HepG2 (cell line): ENCODE data around the gene TBC1D2B. TPM values are rescaled to one million over a fixed set of nuclear protein-coding genes. Genes with fewer than 3 reads are reported as not detected.

Source experiments
- ATAC-seq: fragments of 200-7000 bp; cut with Tn5 transposase; 3 replicates; pipeline ENCODE4 v1.9.1; 2020; ENCODE audit warnings: mild to moderate bottlenecking, moderate library complexity
- BruUV-seq: library from RNA; stranded (reverse); fragments of 400-500 nt; replicated peaks from 2 replicates; lab custom pipeline; 2021; lab: Mats Ljungman, UMichigan
- CTCF ChIA-PET: fragments of 300-600 bp; formaldehyde crosslinking; extraction: SDS; loops from one replicate; lab custom pipeline; 2021; ENCODE audit warnings: low total read pairs, inconsistent platforms, low intra/inter-chr PET ratio; lab: Yijun Ruan, JAX
- POLR2A ChIA-PET: fragments of 350-600 bp; sonication (Branson Sonifier 250); formaldehyde crosslinking; loops from one replicate; lab custom pipeline; 2020; ENCODE audit warnings: antibody characterized with exemption, inconsistent platforms; lab: Yijun Ruan, JAX
- DNase-seq: peaks from one replicate; pipeline ENCODE4 v3.0.0-alpha.2; 2015; ENCODE audit warnings: low spot score
- FAIRE-seq: peaks from 3 replicates; lab custom pipeline; 2011; peaks lifted over from hg19 to GRCh38; lab: Jason Lieb, UNC
- H2AFZ ChIP-seq: one replicate; pipeline ENCODE4 v1.6.1; 2011; ENCODE audit warnings: low read length, inconsistent platforms
- H3K27ac ChIP-seq: fragments of 300-600 bp; 3 replicates; pipeline ENCODE4 v1.8.0; 2011; ENCODE audit warnings: mixed run types, mild to moderate bottlenecking, mixed read lengths, low read length, inconsistent platforms; ENCODE audit not compliant: insufficient read depth; ENCODE audit errors: extremely low read length
- H3K27me3 ChIP-seq, 2 experiments: fragments of 200-600 bp in 1 of 2; 2 replicates in 1 of 2; 3 replicates in 1 of 2; pipeline versions ENCODE4 v1.6.0 to v1.8.0; 2011; ENCODE audit warnings: low read length in 2 of 2, mild to moderate bottlenecking in 2 of 2, moderate library complexity in 2 of 2, inconsistent platforms in 1 of 2; ENCODE audit not compliant: insufficient read depth in 2 of 2, control insufficient read depth in 1 of 2
- H3K36me3 ChIP-seq, 2 experiments: fragments of 200-600 bp in 1 of 2; replicated peaks in 1 of 2; 2 replicates in 1 of 2; 3 replicates in 1 of 2; pipeline versions ENCODE4 v1.5.1 to v1.8.0; 2011; ENCODE audit warnings: low read length in 2 of 2, inconsistent platforms in 1 of 2; ENCODE audit not compliant: insufficient read depth in 2 of 2, control insufficient read depth in 1 of 2
- H3K4me1 ChIP-seq: 2 replicates; pipeline ENCODE4 v1.5.1; 2012; ENCODE audit warnings: low read length, inconsistent platforms; ENCODE audit not compliant: insufficient read depth
- H3K4me2 ChIP-seq: 2 replicates; pipeline ENCODE4 v1.6.0; 2011; ENCODE audit warnings: low read depth, low read length, inconsistent platforms
- H3K4me3 ChIP-seq, 3 experiments: fragments of 200-600 bp in 1 of 3; sonication (generic), shearing (Covaris generic) in 1 of 3; replicated peaks in 1 of 3; 2 replicates each; pipeline ENCODE4 v1.5.1; 2011 to 2016; ENCODE audit warnings: low read length in 3 of 3, inconsistent platforms in 2 of 3, low read depth in 2 of 3, mild to moderate bottlenecking in 2 of 3, control low read depth in 1 of 3, mixed read lengths in 1 of 3; ENCODE audit not compliant: insufficient read depth in 1 of 3
- H3K79me2 ChIP-seq: one replicate; pipeline ENCODE4 v1.6.1; 2011; ENCODE audit warnings: low read length, inconsistent platforms; ENCODE audit not compliant: insufficient read depth
- H3K9ac ChIP-seq: 2 replicates; pipeline ENCODE4 v1.6.0; 2011; ENCODE audit warnings: mild to moderate bottlenecking, low read depth, low read length, inconsistent platforms; ENCODE audit not compliant: insufficient read depth
- H3K9me3 ChIP-seq: 2 replicates; pipeline ENCODE4 v1.5.1; 2012; ENCODE audit warnings: mild to moderate bottlenecking, low read length
- H4K20me1 ChIP-seq: 2 replicates; pipeline ENCODE4 v1.6.0; 2011; ENCODE audit warnings: inconsistent platforms, mild to moderate bottlenecking, low read length, moderate library complexity; ENCODE audit not compliant: insufficient read depth
- CERS6 ChIP-seq: sonication (generic); formaldehyde crosslinking; IDR thresholded peaks from 2 replicates; pipeline ENCODE4 v1.5.0; 2020; ENCODE audit warnings: missing genetic modification reagents
- ELK4 ChIP-seq: sonication (generic); formaldehyde crosslinking; IDR thresholded peaks from 2 replicates; pipeline ENCODE4 v1.9.0; 2021; ENCODE audit warnings: missing genetic modification reagents, borderline replicate concordance
- KLF15 ChIP-seq: sonication (generic); formaldehyde crosslinking; IDR thresholded peaks from 2 replicates; pipeline ENCODE4 v1.8.1; 2023; ENCODE audit warnings: borderline replicate concordance, mild to moderate bottlenecking, inconsistent platforms, missing genetic modification reagents, mixed read lengths
- NFYC ChIP-seq: IDR thresholded peaks from 2 replicates; pipeline ENCODE4 v1.6.1; 2016; ENCODE audit warnings: missing genetic modification reagents, missing compliant biosample characterization
- POLR2AphosphoS2 ChIP-seq: IDR thresholded peaks from 2 replicates; pipeline ENCODE4 v1.6.1; 2011; ENCODE audit warnings: low read depth, low read length, improper control_type of control experiment
- ZBTB25 ChIP-seq: IDR thresholded peaks from 2 replicates; pipeline ENCODE4 v1.6.1; 2018; ENCODE audit warnings: missing genetic modification reagents
- ZC3H13 ChIP-seq: sonication (generic); formaldehyde crosslinking; IDR thresholded peaks from 2 replicates; pipeline ENCODE4 v1.8.1; 2023; ENCODE audit warnings: mild to moderate bottlenecking, missing genetic modification reagents, moderate library complexity
- ZFP37 ChIP-seq: sonication (generic); formaldehyde crosslinking; IDR thresholded peaks from 2 replicates; pipeline ENCODE4 v1.4.0; 2020; ENCODE audit warnings: missing genetic modification reagents, borderline replicate concordance
- ZNF530 ChIP-seq: sonication (generic); formaldehyde crosslinking; IDR thresholded peaks from 2 replicates; pipeline ENCODE4 v1.5.0; 2020; ENCODE audit warnings: low read depth, mild to moderate bottlenecking, missing genetic modification reagents
- ZNF749 ChIP-seq: sonication (generic); formaldehyde crosslinking; IDR thresholded peaks from 2 replicates; pipeline ENCODE4 v1.8.0; 2022; ENCODE audit warnings: mild to moderate bottlenecking, missing genetic modification reagents, moderate library complexity, borderline replicate concordance
- WGBS: methylation state at CpG from one replicate; pipeline ENCODE4 v1.1.6; 2017; ENCODE audit warnings: low lambda C conversion rate; 5-methylcytosine and 5-hydroxymethylcytosine counted together
- in situ Hi-C: cut with HindIII; loops from 2 replicates; pipeline ENCODE4 v1.10.0; 2017; ENCODE audit warnings: low pct_unique_long_range_greater_than_20kb; ENCODE audit not compliant: extremely low pct_ligation_motif_present
- intact Hi-C: fragments of 100-400 bp; cut with micrococcal nuclease; formaldehyde crosslinking; loops from one replicate; pipeline ENCODE4 v1.10.0; 2022; ENCODE audit not compliant: unreplicated experiment
- polyA plus RNA-seq, 8 experiments: library from polyadenylated mRNA; depleted of rRNA in 3 of 8; stranded (reverse) in 7 of 8; unstranded in 1 of 8; fragments of >200 nt; fragmentation: Illumina TruSeq in 4 of 8; extraction: Trizol in 4 of 8; gene quantifications; 2 replicates each; pipeline versions ENCODE4 v1.2.1 to v1.2.3, GENCODE V29; 2011 to 2016; ENCODE audit warnings: low read depth in 4 of 8, missing spikeins in 1 of 8, mixed read lengths in 1 of 8; ENCODE audit not compliant: insufficient read depth in 1 of 8
- total RNA-seq, 5 experiments: library from RNA; depleted of rRNA; stranded (reverse); fragments of >200 nt; fragmentation: Illumina TruSeq; extraction: Trizol; gene quantifications; 2 replicates each; pipeline ENCODE4 v1.2.3, GENCODE V29; 2016; ENCODE audit warnings: low read depth in 1 of 5
- TF ChIP-seq, protein P1 (sequence below): sonication (generic); formaldehyde crosslinking; conservative IDR thresholded peaks from 2 replicates; pipeline ENCODE4 v1.8.0; 2022; ENCODE audit warnings: missing genetic modification reagents

TBC1D2B gene
- total and polyA plus RNA-seq, 2 of the 13 experiments (the other 11 are each of a cell fraction or from before 2014, with no cell fraction given), result 10.1 to 14.4 TPM

- FAIRE-seq, result no peak
- H3K4me2 ChIP-seq, result no peak overlapping the region
- H3K4me3 ChIP-seq, result no peak overlapping the region
- WGBS, result 93% methylated on average over 11 of the region's 15 CpGs
- no peak overlapping the region for H2AFZ ChIP-seq
- H3K9ac ChIP-seq, result no peak overlapping the region
- DNase-seq, result no peak
- no peak for ATAC-seq
- intact Hi-C loops, result loop anchor here (2.0 kb wide), 1 partner anchor 27 kb away; no protein-coding TSS in a partner anchor
- ChIA-PET POLR2A (no interaction called here), CTCF (no interaction called here)
- H3K79me2 ChIP-seq, result no peaks in the 10 kb centered on the region
- no peaks in the 10 kb centered on the region for H3K9me3 ChIP-seq
- H3K27me3 ChIP-seq, result 0 out of 5 replicates have a peak, but pooled peaks cover 2 to 4% of the 10 kb centered on the region in 2 experiments
- H4K20me1 ChIP-seq, result no peaks in the 10 kb centered on the region
- H3K27ac ChIP-seq, result no peak overlapping the region
- TF ChIP-seq NFYC (CRISPR knock-in tag), result no peak
- TF ChIP-seq, protein P1, sequence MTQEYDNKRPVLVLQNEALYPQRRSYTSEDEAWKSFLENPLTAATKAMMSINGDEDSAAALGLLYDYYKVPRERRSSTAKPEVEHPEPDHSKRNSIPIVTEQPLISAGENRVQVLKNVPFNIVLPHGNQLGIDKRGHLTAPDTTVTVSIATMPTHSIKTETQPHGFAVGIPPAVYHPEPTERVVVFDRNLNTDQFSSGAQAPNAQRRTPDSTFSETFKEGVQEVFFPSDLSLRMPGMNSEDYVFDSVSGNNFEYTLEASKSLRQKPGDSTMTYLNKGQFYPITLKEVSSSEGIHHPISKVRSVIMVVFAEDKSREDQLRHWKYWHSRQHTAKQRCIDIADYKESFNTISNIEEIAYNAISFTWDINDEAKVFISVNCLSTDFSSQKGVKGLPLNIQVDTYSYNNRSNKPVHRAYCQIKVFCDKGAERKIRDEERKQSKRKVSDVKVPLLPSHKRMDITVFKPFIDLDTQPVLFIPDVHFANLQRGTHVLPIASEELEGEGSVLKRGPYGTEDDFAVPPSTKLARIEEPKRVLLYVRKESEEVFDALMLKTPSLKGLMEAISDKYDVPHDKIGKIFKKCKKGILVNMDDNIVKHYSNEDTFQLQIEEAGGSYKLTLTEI (CRISPR knock-in tag), result no peak
- TF ChIP-seq ZC3H13, result no peak
- no peak for TF ChIP-seq ZNF749 (CRISPR knock-in tag)
- no peak for TF ChIP-seq ELK4 (CRISPR knock-in tag)
- TF ChIP-seq KLF15 (CRISPR knock-in tag), result no peak
- TF ChIP-seq ZNF530 (CRISPR knock-in tag), result no peak
- no peak for TF ChIP-seq ZFP37 (CRISPR knock-in tag)
- TF ChIP-seq POLR2AphosphoS2, result no peak
- TF ChIP-seq CERS6, result no peak
- TF ChIP-seq ZBTB25, result no peak
- TF ChIP-seq, all 625 proteins: peak for 0
- no TSS peak for BruUV-seq
- in situ Hi-C loops, result no loop called here
- peaks cover 2 to 7% of the 10 kb centered on the region in 2 experiments; a peak in 2 of 5 replicates for H3K36me3 ChIP-seq
- peaks cover 28% of the 10 kb centered on the region for H3K4me1 ChIP-seq
Measured at GRCh38 chr15:77993374-77993911, 84.1 kb downstream of the TBC1D2B start.
